Loucy (cell line): ENCODE data around the gene CSRNP2.

Source experiments
- H2AFZ ChIP-seq: fragments of 200-600 bp; sonication (generic); 2 replicates; pipeline ENCODE4 v1.6.0; 2016; ENCODE audit warnings: antibody characterized with exemption, mild to moderate bottlenecking, low read length, moderate library complexity
- H3F3A ChIP-seq: fragments of 200-600 bp; 2 replicates; pipeline ENCODE4 v1.6.0; 2016; ENCODE audit warnings: antibody characterized with exemption, low read depth, mild to moderate bottlenecking
- H3K27me3 ChIP-seq: fragments of 200-600 bp; sonication (generic); 2 replicates; pipeline ENCODE4 v1.6.1; 2014; ENCODE audit warnings: low read length, mild to moderate bottlenecking; ENCODE audit not compliant: insufficient read depth, poor library complexity, severe bottlenecking
- H3K36me3 ChIP-seq: fragments of 200-600 bp; sonication (generic); 2 replicates; pipeline ENCODE4 v1.6.1; 2016; ENCODE audit warnings: low read length; ENCODE audit not compliant: insufficient read depth
- H3K4me1 ChIP-seq: fragments of 200-600 bp; sonication (generic); 2 replicates; pipeline ENCODE4 v1.5.1; 2014; ENCODE audit warnings: low read length, mild to moderate bottlenecking; ENCODE audit not compliant: insufficient read depth, poor library complexity, severe bottlenecking
- H3K4me2 ChIP-seq: fragments of 200-600 bp; sonication (generic); 2 replicates; pipeline ENCODE4 v1.6.0; 2014; ENCODE audit warnings: antibody characterized with exemption, low read length, low read depth, mild to moderate bottlenecking; ENCODE audit not compliant: poor library complexity, severe bottlenecking
- H3K4me3 ChIP-seq: fragments of 200-600 bp; sonication (generic); 2 replicates; pipeline ENCODE4 v1.5.1; 2014; ENCODE audit warnings: low read length, mild to moderate bottlenecking, mixed read lengths; ENCODE audit not compliant: poor library complexity, severe bottlenecking
- H3K79me2 ChIP-seq: fragments of 200-600 bp; sonication (generic); 2 replicates; pipeline ENCODE4 v1.6.1; 2014; ENCODE audit warnings: low read length; ENCODE audit not compliant: insufficient read depth
- H3K9ac ChIP-seq: fragments of 200-600 bp; sonication (generic); 2 replicates; pipeline ENCODE4 v1.6.0; 2014; ENCODE audit warnings: mild to moderate bottlenecking, low read depth, low read length, moderate library complexity; ENCODE audit not compliant: poor library complexity, severe bottlenecking
- H3K9me2 ChIP-seq: fragments of 200-600 bp; sonication (generic); replicated peaks from 2 replicates; pipeline ENCODE4 v1.6.1; 2016; ENCODE audit warnings: low read depth, low read length, mixed read lengths
- H3K9me3 ChIP-seq: fragments of 200-600 bp; sonication (generic); 2 replicates; pipeline ENCODE4 v1.6.1; 2014; ENCODE audit warnings: mild to moderate bottlenecking, antibody characterized with exemption, low read length, low read depth; ENCODE audit not compliant: insufficient read depth
- H4K20me1 ChIP-seq: fragments of 200-600 bp; sonication (generic); 2 replicates; pipeline ENCODE4 v1.6.0; 2014; ENCODE audit warnings: antibody characterized with exemption, low read length, mild to moderate bottlenecking; ENCODE audit not compliant: insufficient read depth, poor library complexity, severe bottlenecking
- CTCF ChIP-seq: fragments of 200-600 bp; sonication (generic); conservative IDR thresholded peaks from 2 replicates; pipeline ENCODE4 v1.5.1; 2014; ENCODE audit warnings: mild to moderate bottlenecking, antibody characterized with exemption, low read length
- EZH2phosphoT487 ChIP-seq: fragments of 200-600 bp; IDR thresholded peaks from 2 replicates; pipeline ENCODE4 v1.6.1; 2018; ENCODE audit warnings: antibody characterized with exemption, mild to moderate bottlenecking, moderate library complexity, borderline replicate concordance

Gene CSRNP2

GRCh38 chr12:51013441-51013840 lies 70.0 kb downstream of the CSRNP2 start:
- H3K9me3 ChIP-seq: no peaks in the 10 kb centered on the region
- no peak overlapping the region for H3K4me3 ChIP-seq
- H3K9ac ChIP-seq: no peak overlapping the region
- peaks cover 24% of the 10 kb centered on the region; the same call in 1 of the 2 replicates for H3K36me3 ChIP-seq
- H3F3A ChIP-seq: no peaks in the 10 kb centered on the region
- peaks cover 90% of the 10 kb centered on the region for H3K79me2 ChIP-seq
- no peaks in the 10 kb centered on the region for H3K9me2 ChIP-seq
- TF ChIP-seq CTCF (no peak), EZH2phosphoT487 (no peak)
- H3K4me1 ChIP-seq: peaks cover 11% of the 10 kb centered on the region
- peaks cover 30% of the 10 kb centered on the region for H4K20me1 ChIP-seq
- H2AFZ ChIP-seq: no peak overlapping the region
- no peak overlapping the region for H3K4me2 ChIP-seq
- H3K27me3 ChIP-seq: no peaks in the 10 kb centered on the region

- Histone ChIP-seq H3K9me2 (no peaks in the 10 kb centered on the region), H3K36me3 (peaks cover 32% of the 10 kb centered on the region; the same call in 1 of the 2 replicates), H3K27me3 (no peaks in the 10 kb centered on the region), H3K9ac (peak overlapping the region; percentile 28), H4K20me1 (peaks cover 32% of the 10 kb centered on the region), H3K4me3 (no peak overlapping the region), H3F3A (no peaks in the 10 kb centered on the region), H3K4me1 (peaks cover 6% of the 10 kb centered on the region), H3K4me2 (no peak overlapping the region), H3K9me3 (no peaks in the 10 kb centered on the region), H2AFZ (no peak overlapping the region), H3K79me2 (peaks cover 82% of the 10 kb centered on the region)
- TF ChIP-seq CTCF: no peak
- TF ChIP-seq EZH2phosphoT487: no peak
These were observed 70.7 kb downstream of the CSRNP2 start for GRCh38 chr12:51012570-51013236.

GRCh38 chr12:51011955-51012354 lies 71.4 kb downstream of the CSRNP2 start:
- peaks cover 75% of the 10 kb centered on the region for H3K79me2 ChIP-seq
- peaks cover 27% of the 10 kb centered on the region for H4K20me1 ChIP-seq
- H2AFZ ChIP-seq: no peak overlapping the region
- TF ChIP-seq CTCF: no peak
- TF ChIP-seq EZH2phosphoT487: no peak
- no peaks in the 10 kb centered on the region for H3K27me3 ChIP-seq
- H3K4me1 ChIP-seq: peaks cover under 1% of the 10 kb centered on the region
- no peaks in the 10 kb centered on the region for H3K9me3 ChIP-seq
- no peak overlapping the region for H3K9ac ChIP-seq
- no peak overlapping the region for H3K4me3 ChIP-seq
- H3K9me2 ChIP-seq: no peaks in the 10 kb centered on the region
- no peaks in the 10 kb centered on the region for H3F3A ChIP-seq
- H3K36me3 ChIP-seq: peaks cover 39% of the 10 kb centered on the region; the same call in 1 of the 2 replicates
- no peak overlapping the region for H3K4me2 ChIP-seq
